Left lobe of liver (tissue), 2 donors: ENCODE measurements around the gene BATF2. TPM values are rescaled to one million over a fixed set of nuclear protein-coding genes. Genes with fewer than 3 reads are reported as not detected.
"Not testable (repeated sequence)": the region's sequence is repeated elsewhere in the genome, so short reads cannot be mapped to it uniquely, and the experiment has no call there.

ENCODE experiments used
- ATAC-seq: fragments of 200-7000 bp; cut with Tn5 transposase; one replicate; pipeline ENCODE4 v1.9.1; 2020; ENCODE audit warnings: mild to moderate bottlenecking, moderate library complexity
- DNase-seq: peaks from one replicate; pipeline ENCODE4 v3.0.0-alpha.2; 2020; ENCODE audit warnings: low spot score
- total RNA-seq: library from RNA; stranded (reverse); gene quantifications from one replicate; pipeline ENCODE4 v1.2.1, GENCODE V29; 2021
- donor health status: DM: no; HTN: no; CAD: no; lungs with moderate emphysema.
- donor health status: DM: no; HTN: yes; CAD: no.

The BATF2 gene
- total RNA-seq, 1 donor from 2014 or later: 2.4 TPM

DNA sequence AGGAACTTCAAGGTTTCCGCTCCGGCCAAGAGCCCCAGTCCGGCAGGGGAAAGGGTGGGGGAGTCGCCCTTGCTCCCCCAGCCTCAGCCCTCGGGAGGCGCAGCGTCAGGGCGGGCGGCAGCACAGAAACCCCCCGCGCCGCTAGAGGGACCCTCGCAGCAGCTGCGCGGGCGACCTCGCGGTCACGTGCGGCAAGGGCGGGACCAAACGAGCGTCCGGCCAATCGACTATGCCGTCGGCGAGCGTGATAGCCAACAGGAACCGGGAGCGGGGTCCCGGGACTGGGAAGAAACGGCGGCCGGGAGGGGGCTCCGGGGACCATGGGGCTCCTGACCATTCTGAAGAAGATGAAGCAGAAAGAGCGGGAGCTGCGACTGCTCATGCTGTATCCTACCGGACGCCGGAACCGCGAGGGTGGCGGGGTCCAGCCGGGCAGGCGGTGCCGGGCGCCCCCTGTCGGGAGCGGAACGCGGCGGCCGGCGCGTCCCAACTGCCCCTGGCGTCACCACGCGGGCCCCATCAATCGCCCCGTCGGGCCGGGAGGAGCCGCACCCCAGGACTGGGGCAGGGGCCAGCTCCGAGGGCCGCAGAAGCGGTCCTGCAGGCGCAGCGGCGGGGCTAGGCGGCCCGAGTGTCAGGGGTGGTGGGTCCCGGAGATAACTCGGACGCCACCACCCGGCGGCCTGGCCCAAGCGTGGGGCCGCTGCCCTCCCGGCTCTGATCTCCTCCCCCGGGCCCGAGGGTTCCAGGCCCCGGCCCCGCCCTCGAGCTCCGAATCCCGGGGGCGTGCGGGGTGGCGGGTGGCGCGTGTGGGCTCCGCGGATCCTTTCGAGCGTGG lies 17.3 kb upstream of the BATF2 start, which contains the start of gene ARL2:
Gene ARL2, plus strand, starts transcription at position 273 of the 838 bp plus-strand sequence. Its CDS starts 48 bp downstream, at position 321.
- ATAC-seq: peak; percentile 90
- DNase-seq: peak; percentile 91

- ATAC-seq (peak; percentile 89), DNase-seq (peak; percentile 87)
Measured at GRCh38 chr11:65013130-65013887, 16.5 kb upstream of the BATF2 start.

GRCh38 chr11:65008873-65009272 lies 12.1 kb upstream of the BATF2 start:
- no peak for ATAC-seq
- no peak for DNase-seq

DNA sequence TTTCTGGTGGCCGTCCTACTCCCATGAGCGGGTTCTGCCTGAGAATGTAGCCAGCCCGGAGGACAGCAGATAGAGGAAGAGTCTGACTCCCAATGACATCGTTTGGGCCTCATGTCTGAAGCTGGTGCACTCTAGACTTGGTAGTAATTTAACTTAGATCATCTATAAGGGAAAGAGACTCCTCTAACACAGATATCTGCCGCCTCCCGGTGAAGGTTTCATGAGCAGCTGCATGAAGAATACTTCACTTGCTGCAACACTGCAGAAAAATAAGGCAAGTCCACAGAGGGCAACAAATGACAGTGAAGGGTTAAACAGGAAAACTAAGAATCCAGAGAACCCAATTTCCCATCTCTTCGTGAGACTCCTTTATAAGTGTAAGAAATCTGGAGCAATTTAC lies 11.2 kb upstream of the BATF2 start:
- DNase-seq (no peak), ATAC-seq (no peak)

DNA sequence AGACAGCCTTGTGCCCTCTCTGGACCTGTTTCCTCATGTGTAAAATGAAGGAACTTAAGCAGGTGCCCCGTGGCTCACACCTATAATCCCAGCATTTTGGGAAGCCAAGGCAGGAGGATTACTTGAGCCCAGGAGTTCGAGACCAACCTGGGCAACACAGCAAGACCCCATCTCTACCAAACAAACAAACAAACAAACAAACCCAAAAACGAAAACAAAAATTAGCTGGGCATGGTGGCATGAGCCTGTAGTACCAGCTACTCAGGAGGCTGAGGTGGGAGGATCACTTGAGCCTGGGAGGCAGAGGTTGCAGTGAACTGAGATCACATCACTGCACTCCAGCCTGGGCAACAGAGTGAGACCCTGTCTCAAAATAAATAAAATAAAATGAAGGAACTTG lies 7.2 kb upstream of the BATF2 start:
- DNase-seq, ATAC-seq: not testable (repeated sequence)

- DNase-seq: no peak
- ATAC-seq: no peak
Measured at GRCh38 chr11:65003282-65003681, 6.5 kb upstream of the BATF2 start.

GRCh38 chr11:65002706-65003105 lies 5.9 kb upstream of the BATF2 start:
- DNase-seq (no peak), ATAC-seq (no peak)

DNA sequence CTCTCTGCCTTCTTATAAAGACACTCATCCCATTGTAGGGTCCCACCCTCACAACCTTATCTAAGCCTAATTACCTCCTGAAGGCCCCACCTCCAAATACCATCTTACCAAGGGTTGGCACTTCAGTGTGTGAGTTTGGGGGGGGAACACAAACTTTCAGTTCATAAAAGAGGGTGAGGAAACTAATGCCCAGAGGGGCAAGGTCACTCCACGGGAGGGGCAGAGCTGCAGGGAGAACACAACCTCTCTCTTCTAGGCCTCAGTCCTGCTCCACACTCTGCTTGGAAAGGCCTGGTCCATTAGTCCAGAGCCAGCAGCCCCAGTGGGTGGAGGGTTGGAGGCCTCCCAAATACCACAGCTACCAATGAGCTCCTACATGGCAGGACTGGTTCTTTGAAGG lies 2.7 kb upstream of the BATF2 start:
- ATAC-seq (no peak), DNase-seq (no peak)

- ATAC-seq (no peak), DNase-seq (no peak)
Measured at GRCh38 chr11:64998690-64999431, 2.1 kb upstream of the BATF2 start.

DNA sequence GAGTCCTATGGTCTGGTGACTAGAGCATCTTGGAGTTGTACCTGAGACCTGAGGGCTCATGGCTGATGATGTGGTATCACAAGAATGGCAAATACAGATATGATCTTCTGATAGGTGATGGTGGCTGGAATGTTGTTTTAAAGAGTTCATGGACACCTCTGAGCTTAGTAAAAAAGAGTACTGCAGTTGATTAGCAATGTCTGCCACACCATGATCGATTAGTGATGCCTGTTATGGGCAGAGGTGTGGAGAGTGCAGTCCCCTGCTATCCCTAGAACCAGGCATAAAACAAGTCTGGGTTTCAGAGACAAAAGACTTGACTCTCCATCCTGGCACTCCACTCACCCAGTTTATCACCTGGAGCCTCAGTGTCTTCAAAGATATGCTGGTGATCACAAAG lies 1.4 kb upstream of the BATF2 start:
- DNase-seq: no peak
- ATAC-seq: no peak

GRCh38 chr11:64996327-64996709 lies 453 bp downstream of the BATF2 start:
- ATAC-seq: no peak

DNA sequence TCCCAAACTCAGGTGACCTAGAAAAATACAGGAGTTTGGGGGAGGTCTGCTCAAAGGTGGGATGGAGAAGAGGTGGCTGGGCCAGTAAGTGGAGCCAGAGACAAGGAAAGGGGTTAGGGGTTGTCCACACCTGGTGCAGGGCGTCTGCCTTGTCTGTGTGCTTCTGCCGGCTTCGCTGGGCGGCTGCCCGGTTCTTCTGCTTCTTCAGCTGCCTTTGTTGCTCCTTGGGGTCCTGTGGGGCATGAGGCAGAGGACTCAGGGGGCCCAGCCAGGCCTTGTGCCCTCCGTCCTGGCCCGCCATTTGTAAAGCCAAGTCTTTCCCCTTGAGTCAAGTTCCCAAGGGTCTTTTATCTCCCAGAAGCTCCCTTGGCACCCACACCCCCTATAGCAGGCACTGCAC lies 2.5 kb downstream of the BATF2 start:
- ATAC-seq: no peak
- DNase-seq: no peak

More at GRCh38 chr11:64996327-64996709, 453 bp downstream of the BATF2 start:
- DNase-seq: no peak

DNA sequence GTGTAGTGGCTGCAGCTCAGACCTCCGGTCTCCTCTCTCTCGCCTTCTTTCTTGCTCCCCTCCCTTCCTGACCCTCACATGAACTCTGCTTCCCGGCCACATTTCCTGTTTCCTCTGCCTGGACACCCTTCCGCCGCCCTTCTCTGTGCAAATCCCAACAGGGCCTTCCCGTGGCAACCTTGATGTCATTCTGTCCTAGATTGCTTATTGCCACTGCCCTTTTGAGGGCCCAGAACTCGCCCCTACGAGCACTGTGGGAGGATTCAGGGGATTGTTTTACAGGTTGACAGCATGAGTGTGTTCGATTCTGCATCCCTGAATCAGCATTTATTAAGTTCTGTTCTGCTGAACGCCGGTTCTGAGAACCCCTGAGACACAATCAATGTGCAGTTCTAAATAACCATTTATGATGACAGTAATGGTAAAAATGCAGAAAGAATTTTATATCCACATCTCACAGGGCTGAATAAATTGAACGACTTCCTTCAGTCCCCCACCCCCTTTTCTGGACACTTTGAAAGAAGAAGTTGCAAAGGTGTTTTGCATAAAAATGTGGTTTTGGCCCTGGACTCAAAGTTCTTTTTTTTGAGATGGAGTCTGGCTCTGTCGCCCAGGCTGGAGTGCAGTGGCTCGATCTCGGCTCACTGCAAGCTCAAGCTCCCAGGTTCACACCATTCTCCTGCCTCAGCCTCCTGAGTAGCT lies 6.4 kb downstream of the BATF2 start:
- DNase-seq: no peak
- ATAC-seq: peak; percentile 67

DNA sequence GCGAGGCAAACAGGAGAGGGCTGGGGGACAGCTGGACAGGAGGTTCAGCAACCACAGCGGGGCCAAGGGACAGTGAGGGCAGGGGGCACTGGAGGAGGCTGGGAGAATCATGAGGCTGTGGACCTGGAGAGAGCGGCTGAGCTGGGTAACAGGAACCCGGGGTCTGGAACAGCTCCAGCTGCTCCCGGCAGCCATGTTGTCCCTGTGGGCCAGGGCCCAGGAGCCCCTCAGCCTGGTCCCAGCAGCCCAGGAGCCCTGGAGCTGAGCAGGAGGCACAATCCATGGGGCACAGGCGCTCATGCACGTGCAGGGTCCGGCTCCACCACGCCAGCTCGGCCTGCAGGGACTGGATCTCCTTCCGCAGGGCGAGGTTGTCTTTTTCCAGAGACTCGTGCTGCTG lies 7.4 kb downstream of the BATF2 start:
- peak; percentile 20 for ATAC-seq
- no peak for DNase-seq

DNA sequence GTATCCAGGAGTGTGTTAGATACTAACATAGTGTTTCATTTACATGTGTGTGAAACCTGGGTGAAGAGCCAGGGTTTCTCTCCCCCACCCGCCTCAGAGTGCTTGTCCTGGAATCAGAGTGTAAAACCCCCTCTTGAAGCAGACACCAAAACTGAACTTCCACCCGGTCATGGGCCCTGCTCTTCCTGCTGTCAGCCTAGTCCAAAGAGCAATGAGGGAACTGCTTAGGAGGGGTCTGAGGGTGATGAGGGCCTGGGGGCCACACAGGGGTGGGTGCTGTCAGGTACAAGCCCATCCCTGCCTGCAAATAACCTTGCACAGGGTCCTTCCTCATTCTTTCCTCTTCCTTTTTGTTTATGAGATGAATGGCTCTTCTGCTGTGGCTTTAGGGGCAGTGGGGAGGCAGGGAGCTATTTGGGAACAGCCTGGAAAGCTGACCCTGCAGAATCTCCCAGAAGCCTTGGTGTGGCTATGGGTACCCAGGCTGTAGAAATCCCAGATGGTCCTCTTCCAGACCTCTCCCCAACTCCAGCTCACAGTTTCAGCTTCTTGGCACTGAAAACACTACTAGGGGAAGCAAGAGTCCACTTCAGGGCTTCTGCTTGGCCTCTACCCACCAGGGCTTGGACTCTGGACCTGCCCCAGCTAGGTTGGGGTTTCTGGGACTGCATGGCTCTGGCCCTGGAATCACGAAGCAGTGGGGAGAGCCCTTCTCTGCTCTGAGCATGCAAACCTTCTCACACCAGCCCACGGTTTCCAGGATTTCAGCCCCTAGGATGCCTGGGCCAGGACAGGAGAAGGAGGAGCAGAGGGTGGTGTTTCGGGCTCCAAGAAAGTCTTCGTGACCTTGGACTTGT lies 8.5 kb downstream of the BATF2 start:
- DNase-seq (no peak), ATAC-seq (peak; percentile 80)

DNA sequence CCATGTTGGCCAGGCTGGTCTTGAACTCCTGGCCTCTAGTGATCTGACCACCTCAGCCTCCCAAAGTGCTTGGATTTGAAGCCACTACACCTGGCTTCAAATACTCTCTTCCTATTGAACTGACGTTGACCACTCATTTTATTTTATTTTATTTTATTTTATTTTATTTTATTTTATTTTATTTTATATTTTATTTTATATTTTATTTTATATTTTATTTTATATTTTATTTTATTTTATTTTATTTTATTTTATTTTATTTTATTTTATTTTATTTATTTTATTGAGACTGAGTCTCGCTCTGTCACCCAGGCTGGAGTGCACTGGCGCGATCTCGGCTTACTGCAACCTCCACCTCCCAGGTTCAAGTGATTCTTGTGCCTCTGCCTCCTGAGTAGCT lies 13.4 kb downstream of the BATF2 start:
- DNase-seq, ATAC-seq: not testable (repeated sequence)

DNA sequence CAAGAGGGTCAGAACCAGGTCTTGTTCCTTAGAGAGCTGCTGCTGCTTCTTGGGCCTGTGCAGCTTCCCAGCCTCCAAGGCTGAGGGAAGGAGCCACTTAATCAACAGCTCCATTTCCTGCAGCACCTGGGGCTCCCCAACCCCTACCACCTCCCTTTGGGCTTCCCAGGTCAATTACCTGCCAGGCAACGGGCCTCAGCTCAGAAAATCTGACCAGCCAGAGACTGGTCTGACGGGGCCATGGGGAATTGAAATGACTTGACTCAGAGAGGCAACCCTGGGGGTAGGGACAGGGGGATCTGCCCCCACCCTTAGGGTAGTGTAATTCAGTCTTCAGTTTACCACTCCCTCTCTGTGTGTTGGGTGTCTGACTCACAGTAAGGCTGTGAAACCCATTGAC lies 20.1 kb downstream of the BATF2 start:
- no peak for ATAC-seq
- DNase-seq: no peak

- DNase-seq (no peak), ATAC-seq (no peak)
Measured at GRCh38 chr11:64974124-64974523, 22.6 kb downstream of the BATF2 start.

DNA sequence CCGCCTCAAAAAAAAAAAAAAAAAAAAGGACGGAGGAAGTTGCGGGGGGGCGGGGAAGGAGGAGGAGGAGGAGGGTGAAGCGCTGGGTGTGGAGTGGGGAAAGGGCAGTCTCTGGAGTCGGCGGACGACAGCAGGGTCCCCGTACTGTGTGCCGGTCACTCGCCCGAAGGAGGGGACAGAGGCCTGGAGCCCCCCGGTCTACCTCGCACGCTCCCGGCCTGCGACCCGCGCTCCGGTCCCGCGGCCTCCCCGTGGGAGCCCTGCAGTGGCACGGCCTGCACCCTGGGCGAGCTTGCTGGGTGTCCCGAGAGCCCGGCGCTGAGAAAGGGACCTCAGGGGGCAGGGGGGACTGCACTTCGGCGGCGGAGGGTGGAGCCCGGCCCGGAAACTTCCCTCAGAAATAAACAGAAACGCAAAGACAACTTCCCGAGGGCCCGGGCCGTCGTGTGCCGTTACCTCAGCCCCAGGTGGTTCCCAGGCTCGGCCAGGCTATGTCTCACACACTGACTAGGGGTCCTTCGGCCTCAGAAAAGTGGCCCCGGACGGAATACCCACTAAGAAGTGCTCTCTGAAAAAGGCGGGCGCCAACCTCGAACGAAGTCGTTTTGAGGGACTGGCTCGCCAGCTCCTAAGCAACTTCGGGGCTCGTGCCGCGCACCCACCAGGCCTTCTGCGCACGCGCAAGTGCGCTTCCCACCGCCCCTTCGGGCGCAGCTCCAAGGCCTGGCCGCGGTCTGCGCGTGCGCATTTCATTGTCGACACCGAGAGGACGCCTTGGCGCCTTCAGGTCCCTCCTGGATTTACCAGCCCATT lies 25.1 kb downstream of the BATF2 start, which contains the start of gene MAJIN:
Gene MAJIN, minus strand, starts transcription at position 688 of the 813 bp plus-strand sequence. CDS start 12,703 bp downstream, outside the sequence.
- ATAC-seq (peak; percentile 89), DNase-seq (peak; percentile 86)
